ENCODE data around the gene PPP1R3E. TPM values are rescaled to one million over a fixed set of nuclear protein-coding genes. Genes with fewer than 3 reads are reported as not detected.

PPP1R3E gene
- total and polyA plus RNA-seq, 2 of the 13 experiments (the other 11 are each of a cell fraction or from before 2014, with no cell fraction given), result 16.5 to 26.5 TPM

DNA sequence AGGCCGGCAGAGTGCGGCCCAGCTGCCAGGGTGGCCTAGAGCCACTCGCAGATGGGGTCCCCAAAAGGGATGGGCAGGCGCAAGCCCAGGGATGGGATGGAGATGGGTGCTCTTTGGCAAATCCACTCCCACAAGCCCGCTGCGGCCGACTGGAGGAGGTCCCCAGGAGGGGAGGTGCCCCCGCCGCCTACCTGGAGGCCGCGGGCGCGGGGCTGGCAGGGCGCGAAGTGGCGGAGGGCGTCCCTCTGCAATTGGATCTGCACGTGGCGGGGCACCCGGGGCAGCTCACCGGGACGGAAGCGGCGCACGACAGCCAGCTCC is 730 bp downstream of the PPP1R3E start (continued):
- TF ChIP-seq, protein P1, sequence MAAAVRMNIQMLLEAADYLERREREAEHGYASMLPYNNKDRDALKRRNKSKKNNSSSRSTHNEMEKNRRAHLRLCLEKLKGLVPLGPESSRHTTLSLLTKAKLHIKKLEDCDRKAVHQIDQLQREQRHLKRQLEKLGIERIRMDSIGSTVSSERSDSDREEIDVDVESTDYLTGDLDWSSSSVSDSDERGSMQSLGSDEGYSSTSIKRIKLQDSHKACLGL (CRISPR knock-in tag; IDR thresholded peaks at IDR 0.05), result peak; percentile 97
- peak; percentile 99 for TF ChIP-seq ZNF678 (CRISPR knock-in tag; IDR thresholded peaks at IDR 0.05)
- peak; percentile 74; the same call in 1 of the 2 replicates for TF ChIP-seq GABPB1 (CRISPR knock-in tag; IDR thresholded peaks at IDR 0.05)
- TF ChIP-seq TBL1XR1 (IDR thresholded peaks at IDR 0.05; ENCODE audit: borderline replicate concordance, low read length, partially characterized antibody), result no peak
- no peak for TF ChIP-seq ZKSCAN1 (IDR thresholded peaks at IDR 0.05; ENCODE audit: low read length)
- TF ChIP-seq, protein P2, sequence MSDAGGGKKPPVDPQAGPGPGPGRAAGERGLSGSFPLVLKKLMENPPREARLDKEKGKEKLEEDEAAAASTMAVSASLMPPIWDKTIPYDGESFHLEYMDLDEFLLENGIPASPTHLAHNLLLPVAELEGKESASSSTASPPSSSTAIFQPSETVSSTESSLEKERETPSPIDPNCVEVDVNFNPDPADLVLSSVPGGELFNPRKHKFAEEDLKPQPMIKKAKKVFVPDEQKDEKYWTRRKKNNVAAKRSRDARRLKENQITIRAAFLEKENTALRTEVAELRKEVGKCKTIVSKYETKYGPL (CRISPR knock-in tag; IDR thresholded peaks at IDR 0.05), result peak; percentile 78
- TF ChIP-seq ZNF274 (CRISPR knock-in tag; IDR thresholded peaks at IDR 0.05), result peak; percentile 99
- TF ChIP-seq NR3C1 (CRISPR knock-in tag; IDR thresholded peaks at IDR 0.05), result peak; percentile 60; the same call in 1 of the 2 replicates
- 0 out of 2 replicates have a peak, but pooled peaks have one; percentile 92 for TF ChIP-seq PAWR (CRISPR knock-in tag; IDR thresholded peaks at IDR 0.05; ENCODE audit: borderline replicate concordance)
- no peak for TF ChIP-seq DPF2 (CRISPR knock-in tag; IDR thresholded peaks at IDR 0.05; ENCODE audit: borderline replicate concordance, low read depth)
- TF ChIP-seq, protein P3, sequence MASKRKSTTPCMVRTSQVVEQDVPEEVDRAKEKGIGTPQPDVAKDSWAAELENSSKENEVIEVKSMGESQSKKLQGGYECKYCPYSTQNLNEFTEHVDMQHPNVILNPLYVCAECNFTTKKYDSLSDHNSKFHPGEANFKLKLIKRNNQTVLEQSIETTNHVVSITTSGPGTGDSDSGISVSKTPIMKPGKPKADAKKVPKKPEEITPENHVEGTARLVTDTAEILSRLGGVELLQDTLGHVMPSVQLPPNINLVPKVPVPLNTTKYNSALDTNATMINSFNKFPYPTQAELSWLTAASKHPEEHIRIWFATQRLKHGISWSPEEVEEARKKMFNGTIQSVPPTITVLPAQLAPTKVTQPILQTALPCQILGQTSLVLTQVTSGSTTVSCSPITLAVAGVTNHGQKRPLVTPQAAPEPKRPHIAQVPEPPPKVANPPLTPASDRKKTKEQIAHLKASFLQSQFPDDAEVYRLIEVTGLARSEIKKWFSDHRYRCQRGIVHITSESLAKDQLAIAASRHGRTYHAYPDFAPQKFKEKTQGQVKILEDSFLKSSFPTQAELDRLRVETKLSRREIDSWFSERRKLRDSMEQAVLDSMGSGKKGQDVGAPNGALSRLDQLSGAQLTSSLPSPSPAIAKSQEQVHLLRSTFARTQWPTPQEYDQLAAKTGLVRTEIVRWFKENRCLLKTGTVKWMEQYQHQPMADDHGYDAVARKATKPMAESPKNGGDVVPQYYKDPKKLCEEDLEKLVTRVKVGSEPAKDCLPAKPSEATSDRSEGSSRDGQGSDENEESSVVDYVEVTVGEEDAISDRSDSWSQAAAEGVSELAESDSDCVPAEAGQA (IDR thresholded peaks at IDR 0.05; ENCODE audit: low read depth), result no peak; the same call in 1 of the 2 replicates
- TF ChIP-seq, protein P3 (CRISPR knock-in tag; IDR thresholded peaks at IDR 0.05; ENCODE audit: borderline replicate concordance), result peak; percentile 97
- TF ChIP-seq, protein P4, sequence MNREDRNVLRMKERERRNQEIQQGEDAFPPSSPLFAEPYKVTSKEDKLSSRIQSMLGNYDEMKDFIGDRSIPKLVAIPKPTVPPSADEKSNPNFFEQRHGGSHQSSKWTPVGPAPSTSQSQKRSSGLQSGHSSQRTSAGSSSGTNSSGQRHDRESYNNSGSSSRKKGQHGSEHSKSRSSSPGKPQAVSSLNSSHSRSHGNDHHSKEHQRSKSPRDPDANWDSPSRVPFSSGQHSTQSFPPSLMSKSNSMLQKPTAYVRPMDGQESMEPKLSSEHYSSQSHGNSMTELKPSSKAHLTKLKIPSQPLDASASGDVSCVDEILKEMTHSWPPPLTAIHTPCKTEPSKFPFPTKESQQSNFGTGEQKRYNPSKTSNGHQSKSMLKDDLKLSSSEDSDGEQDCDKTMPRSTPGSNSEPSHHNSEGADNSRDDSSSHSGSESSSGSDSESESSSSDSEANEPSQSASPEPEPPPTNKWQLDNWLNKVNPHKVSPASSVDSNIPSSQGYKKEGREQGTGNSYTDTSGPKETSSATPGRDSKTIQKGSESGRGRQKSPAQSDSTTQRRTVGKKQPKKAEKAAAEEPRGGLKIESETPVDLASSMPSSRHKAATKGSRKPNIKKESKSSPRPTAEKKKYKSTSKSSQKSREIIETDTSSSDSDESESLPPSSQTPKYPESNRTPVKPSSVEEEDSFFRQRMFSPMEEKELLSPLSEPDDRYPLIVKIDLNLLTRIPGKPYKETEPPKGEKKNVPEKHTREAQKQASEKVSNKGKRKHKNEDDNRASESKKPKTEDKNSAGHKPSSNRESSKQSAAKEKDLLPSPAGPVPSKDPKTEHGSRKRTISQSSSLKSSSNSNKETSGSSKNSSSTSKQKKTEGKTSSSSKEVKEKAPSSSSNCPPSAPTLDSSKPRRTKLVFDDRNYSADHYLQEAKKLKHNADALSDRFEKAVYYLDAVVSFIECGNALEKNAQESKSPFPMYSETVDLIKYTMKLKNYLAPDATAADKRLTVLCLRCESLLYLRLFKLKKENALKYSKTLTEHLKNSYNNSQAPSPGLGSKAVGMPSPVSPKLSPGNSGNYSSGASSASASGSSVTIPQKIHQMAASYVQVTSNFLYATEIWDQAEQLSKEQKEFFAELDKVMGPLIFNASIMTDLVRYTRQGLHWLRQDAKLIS (CRISPR knock-in tag; IDR thresholded peaks at IDR 0.05), result no peak; the same call in 1 of the 2 replicates
- TF ChIP-seq ZNF329 (CRISPR knock-in tag; IDR thresholded peaks at IDR 0.05; ENCODE audit: low read depth), result peak; percentile 67; the same call in 1 of the 2 replicates
- TF ChIP-seq, protein P5, sequence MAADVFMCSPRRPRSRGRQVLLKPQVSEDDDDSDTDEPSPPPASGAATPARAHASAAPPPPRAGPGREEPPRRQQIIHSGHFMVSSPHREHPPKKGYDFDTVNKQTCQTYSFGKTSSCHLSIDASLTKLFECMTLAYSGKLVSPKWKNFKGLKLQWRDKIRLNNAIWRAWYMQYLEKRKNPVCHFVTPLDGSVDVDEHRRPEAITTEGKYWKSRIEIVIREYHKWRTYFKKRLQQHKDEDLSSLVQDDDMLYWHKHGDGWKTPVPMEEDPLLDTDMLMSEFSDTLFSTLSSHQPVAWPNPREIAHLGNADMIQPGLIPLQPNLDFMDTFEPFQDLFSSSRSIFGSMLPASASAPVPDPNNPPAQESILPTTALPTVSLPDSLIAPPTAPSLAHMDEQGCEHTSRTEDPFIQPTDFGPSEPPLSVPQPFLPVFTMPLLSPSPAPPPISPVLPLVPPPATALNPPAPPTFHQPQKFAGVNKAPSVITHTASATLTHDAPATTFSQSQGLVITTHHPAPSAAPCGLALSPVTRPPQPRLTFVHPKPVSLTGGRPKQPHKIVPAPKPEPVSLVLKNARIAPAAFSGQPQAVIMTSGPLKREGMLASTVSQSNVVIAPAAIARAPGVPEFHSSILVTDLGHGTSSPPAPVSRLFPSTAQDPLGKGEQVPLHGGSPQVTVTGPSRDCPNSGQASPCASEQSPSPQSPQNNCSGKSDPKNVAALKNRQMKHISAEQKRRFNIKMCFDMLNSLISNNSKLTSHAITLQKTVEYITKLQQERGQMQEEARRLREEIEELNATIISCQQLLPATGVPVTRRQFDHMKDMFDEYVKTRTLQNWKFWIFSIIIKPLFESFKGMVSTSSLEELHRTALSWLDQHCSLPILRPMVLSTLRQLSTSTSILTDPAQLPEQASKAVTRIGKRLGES (CRISPR knock-in tag; IDR thresholded peaks at IDR 0.05; ENCODE audit: borderline replicate concordance), result peak; percentile 88
- peak; percentile 98 for TF ChIP-seq ARID2 (CRISPR knock-in tag; IDR thresholded peaks at IDR 0.05; ENCODE audit: borderline replicate concordance)
